OCI-LY1 (cell line): ENCODE measurements around the gene PRKG1.

Source experiments
- EZH2 ChIP-seq: fragments of 200-600 bp; sonication (generic), shearing (Covaris generic); IDR thresholded peaks from 2 replicates; pipeline ENCODE4 v1.8.0; 2017; ENCODE audit warnings: borderline replicate concordance, mixed run types, mild to moderate bottlenecking, antibody characterized with exemption, low read length, moderate library complexity, mixed read lengths
- TF ChIP-seq, protein P1 (sequence below): fragments of 200-600 bp; sonication (generic), shearing (Covaris generic); IDR thresholded peaks from 2 replicates; pipeline ENCODE4 v1.5.1; 2017; ENCODE audit warnings: mild to moderate bottlenecking, antibody characterized with exemption, low read length, moderate library complexity, mixed read lengths

DNA sequence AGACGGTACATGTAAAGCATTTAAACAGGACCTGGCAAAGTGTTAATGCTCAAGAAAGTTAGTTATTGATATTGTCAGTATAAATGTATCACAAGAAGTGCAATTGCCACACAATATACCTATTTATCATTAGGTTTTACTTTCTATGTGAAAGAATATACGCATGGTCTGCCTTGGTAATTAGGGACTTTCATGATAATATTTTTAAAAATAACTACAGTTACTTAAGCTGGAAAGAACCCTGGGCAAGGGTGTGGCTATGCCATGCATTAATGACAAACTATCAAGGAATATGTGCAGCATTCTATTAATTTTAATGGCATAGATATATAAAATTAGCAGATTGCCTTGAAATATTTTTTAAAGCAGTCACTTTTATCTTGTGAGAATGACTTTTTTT, 433.9 kb downstream of the PRKG1 start:
- TF ChIP-seq, protein P1, sequence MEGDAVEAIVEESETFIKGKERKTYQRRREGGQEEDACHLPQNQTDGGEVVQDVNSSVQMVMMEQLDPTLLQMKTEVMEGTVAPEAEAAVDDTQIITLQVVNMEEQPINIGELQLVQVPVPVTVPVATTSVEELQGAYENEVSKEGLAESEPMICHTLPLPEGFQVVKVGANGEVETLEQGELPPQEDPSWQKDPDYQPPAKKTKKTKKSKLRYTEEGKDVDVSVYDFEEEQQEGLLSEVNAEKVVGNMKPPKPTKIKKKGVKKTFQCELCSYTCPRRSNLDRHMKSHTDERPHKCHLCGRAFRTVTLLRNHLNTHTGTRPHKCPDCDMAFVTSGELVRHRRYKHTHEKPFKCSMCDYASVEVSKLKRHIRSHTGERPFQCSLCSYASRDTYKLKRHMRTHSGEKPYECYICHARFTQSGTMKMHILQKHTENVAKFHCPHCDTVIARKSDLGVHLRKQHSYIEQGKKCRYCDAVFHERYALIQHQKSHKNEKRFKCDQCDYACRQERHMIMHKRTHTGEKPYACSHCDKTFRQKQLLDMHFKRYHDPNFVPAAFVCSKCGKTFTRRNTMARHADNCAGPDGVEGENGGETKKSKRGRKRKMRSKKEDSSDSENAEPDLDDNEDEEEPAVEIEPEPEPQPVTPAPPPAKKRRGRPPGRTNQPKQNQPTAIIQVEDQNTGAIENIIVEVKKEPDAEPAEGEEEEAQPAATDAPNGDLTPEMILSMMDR, result no peak
- TF ChIP-seq EZH2, result no peak
